SHP77 (cell line): ENCODE data around the gene CCDC197.

Source experiments
- DNase-seq, 2 experiments: peaks; one replicate each; lab custom pipeline; 2025; lab: John Stamatoyannopoulos, UW

Gene CCDC197

DNA sequence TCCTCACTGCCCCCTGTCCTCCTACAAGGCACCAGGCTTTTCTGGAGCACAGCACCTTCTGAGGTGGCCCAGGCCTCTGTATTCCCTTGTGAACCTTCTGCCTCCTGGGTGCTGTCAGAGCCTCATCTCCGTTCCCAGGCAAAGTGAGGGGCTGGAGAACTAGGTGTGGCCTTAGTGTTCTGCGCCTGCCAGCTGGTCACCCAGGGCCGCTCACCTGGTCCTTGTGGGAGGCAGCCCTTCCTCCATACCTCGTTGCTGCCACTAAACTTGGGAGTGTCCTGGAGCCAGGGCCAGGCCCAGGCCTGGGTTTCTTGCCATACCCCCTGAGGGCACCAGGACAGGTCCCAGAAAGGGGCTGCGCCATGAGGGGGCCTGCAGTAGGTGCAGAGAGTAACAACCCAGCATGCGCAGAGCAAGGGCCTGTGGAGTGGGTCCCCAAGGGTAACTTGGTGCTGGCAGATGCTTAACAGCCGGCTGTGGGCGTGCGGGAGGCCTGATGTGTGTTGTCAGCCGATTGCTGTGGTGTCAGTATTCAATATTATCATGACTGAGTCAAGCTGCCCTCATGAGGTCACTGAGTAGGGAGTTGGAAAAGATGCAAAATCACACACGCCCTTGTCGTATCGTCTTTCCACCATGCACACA is 46.1 kb downstream of the CCDC197 start:
- no peak for DNase-seq

DNA sequence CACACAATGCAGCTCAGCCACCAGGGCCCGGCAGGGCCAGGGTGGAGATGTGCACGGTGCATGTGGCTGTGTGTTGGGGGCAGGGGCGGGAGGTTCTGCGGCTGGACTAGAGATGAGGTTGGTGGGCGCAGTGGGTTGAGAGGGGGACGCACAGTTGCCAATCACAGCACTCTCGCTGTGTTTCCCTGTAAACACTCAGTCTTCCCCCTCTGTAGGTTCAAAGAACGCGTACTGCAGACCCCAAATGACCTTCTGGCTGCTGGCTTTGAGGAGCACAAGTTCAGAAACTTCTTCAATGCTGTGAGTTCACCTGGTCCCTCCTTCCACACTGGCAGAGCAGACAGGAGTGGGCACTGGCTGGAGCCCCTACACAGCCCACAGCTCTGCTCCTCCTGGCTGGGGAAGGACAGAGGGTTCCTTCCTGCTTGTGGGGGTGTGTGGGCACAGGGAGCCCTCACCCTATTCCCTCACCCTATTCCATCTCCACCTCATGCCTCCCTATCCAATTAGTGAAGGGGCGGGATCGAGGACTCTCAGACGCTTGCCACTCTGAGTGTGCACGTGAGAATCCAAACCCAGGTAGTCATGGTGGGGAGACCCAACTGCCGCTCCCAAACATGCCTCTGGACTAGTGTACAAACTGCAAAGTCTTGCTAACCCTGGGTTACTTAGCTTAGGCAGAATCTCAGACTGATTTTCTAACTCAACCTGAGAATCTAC is 46.8 kb downstream of the CCDC197 start:
- no peak for DNase-seq

DNA sequence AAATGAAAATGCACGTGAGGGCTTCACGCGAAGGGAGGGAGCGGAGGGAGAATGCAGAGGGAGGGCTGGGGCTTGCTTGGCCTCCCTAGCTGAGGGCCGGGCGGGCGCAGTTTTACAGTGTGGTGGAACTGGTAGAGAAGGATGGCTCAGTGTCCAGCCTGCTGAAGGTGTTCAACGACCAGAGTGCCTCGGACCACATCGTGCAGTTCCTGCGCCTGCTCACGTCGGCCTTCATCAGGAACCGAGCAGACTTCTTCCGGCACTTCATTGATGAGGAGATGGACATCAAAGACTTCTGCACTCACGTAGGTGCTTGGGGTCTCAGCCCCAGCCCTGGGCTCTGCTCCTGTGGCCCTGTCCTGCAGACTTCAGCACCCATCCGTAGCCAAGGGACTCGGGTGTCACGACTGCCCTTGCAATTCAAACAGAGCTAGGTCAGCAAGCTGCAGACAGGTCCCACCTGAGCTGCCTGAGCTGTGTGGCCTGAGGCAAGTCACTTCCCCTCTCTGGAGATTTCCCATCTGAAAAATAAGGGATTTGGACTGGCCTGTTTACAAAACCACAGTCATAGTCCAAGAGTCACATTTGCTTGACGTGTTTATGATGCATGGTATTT is 47.5 kb downstream of the CCDC197 start:
- no peak for DNase-seq

DNA sequence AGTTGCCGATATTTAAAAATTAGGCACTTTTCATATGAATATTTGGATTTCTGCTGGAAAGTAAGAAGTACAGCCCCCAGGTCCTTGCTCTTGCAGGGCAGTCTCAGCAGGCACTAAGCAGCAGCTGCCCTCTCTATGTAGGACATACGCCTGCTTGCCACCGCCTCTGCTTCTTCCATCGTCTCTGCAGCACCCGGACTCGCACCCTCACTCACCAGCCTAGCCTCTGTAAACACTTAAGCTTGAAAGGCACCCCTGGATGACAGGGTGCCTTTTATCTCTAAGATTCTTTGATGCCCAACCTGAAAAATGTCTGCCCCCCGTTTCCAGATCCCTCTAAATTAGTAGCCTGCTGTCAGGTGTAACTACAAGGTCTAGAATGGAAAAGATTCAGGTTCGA is 48.0 kb downstream of the CCDC197 start:
- no peak for DNase-seq

DNA sequence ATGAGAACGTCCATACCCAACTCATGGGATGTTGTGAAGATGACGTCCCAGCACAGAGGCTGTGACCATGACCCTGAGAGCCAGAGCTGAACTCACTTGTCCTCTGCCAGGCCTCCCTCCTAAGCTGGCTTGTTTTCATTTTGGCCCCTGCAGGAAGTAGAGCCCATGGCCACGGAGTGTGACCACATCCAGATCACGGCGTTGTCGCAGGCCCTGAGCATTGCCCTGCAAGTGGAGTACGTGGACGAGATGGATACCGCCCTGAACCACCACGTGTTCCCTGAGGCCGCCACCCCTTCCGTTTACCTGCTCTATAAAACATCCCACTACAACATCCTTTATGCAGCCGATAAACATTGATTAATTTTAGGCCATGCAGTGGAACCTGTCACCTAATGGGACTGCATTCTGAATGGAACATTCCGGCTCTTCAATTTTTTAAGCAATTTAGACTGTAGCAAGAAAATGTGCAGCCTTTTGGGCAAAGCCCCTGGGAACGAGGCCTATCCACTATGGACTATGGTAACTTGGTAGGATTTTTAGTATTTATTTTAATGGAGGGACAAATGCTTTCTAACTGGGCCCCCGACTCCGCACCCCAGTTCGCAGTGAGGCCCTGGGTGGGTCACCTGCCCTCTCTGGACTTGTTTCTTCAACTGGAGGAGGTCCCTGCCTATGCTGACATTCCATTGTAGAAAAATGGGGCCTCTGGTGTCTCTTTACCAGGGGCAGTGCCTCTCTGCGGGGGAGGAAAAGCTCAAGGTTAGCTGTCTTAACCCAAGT is 48.7 kb downstream of the CCDC197 start:
- DNase-seq: no peak

- no peak for DNase-seq
These were observed 49.7 kb downstream of the CCDC197 start for GRCh38 chr14:94046696-94047250.

DNA sequence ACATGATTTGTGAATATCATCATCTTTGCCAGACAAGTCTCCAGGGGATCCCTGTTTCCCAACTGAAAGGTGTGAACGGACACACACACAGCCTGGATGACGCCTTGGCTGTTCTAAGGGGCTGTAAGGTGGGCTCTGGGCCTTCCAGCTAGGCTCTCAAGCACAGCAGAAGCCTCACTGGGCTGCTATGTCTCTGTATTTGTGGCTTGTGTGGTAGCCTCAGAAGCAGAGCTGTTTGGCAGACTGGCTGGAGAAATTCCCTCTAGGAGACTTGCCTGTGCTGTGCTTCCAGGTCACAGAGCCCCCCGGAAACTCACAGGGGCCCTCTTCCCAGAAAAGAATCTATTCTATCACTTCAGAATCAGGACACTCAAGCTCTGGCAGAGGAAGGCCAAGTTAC is 50.5 kb downstream of the CCDC197 start:
- DNase-seq: no peak

DNA sequence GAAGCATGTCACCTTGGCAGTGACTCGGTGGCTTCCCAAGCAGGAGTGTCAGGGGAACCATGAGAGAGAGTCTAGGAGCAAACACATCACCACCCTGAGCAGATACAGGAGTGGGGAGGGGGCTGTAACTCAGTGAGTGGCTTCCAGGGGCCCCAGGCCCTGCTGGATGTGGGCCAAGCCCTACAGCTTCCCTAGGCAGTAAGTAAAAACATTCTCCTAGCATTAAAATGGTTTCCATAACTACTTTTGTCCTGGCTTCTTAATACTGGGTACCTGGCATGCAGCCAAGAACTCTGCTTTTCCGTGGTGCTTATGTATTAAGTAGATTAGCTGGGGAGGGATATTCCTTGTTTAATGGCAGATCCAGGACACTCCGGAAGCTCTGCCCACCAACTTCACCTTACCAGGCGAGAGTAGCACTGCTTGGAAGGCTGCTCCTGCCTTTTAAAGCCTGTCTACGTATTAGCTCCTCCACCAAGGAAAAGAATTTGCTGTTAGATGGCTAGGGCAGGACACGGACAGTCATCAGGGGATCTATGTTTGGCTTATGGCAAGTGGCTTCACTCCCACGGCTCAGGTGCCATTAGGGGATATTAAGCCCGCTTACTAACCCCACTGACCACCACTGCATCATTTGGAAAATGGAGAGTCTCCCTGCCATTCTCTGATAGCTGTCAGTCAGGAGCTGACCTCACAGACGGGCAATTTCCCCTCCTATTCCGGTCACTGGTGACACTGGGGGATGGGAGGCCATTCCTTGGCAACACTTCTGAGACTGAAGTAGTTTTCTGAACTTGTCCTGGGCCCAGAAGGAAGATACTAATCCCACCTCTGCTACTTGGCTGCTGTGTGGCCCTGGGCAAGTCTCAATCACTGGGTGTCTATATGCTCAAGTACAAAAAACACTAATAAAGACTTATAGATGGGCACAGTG is 51.9 kb downstream of the CCDC197 start:
- no peak for DNase-seq

- no peak for DNase-seq
These were observed 52.5 kb downstream of the CCDC197 start for GRCh38 chr14:94049625-94050023.

GRCh38 chr14:94050231-94050880 is 53.3 kb downstream of the CCDC197 start:
- DNase-seq: no peak

DNA sequence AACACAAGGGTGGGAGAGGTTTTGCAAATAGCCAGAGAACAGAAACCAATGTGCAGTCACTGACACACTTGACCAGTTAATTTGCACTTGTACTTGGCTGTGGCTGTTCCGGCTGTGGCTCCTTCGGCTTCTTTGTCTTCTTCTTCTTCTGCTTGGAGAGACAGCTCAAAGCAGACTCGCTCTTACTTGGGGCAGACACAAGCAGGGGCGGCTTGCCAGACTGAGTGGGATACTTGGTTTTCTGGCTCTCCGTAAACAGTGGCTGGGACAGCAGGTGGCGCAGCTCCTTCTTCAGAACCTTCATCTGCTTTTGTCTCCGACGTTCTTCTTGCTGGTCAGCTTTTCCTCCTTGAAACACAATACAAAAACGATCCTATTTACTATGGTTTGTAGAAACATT is 54.0 kb downstream of the CCDC197 start:
- no peak for DNase-seq

- no peak for DNase-seq
These were observed 54.7 kb downstream of the CCDC197 start for GRCh38 chr14:94051779-94052178.

DNA sequence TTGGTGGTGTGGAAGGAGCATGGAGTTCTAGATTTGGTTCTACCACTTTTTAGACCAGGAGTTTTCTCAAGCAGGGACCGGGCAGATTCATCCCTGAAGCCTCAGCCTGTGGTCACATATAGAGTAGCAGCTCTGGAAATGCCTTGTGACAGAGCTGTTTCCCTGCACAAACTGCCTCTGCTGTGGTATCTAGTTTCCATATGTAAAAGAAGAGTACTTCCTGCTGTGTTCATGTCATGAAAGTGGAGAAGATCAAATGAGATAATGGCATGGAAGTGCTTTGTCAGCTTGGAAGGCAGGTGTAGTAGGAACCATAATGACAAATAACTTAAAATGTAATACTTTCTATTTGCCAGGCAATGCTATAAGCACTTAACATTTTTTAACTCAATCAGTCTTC is 55.1 kb downstream of the CCDC197 start:
- no peak for DNase-seq

- no peak for DNase-seq
These were observed 55.6 kb downstream of the CCDC197 start for GRCh38 chr14:94052662-94053061.

DNA sequence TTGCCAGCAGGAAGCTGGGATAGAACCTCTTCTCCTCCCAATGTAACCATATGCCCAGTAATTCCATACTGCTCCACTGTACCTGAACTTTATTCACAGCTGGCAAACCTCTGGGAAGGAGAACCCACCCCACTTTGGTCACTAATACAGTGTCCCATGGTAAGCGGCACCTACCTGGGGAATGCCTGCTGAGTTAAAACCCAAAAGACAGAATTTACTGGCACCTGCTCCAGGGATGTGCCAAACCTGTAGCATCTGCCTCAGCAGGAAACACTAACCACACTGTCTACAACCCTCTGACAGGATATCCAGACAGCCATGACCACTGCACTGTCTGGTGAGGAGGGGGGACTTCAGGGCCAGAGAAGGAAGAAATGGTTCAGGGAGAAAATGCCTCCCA is 57.3 kb downstream of the CCDC197 start:
- DNase-seq: no peak

DNA sequence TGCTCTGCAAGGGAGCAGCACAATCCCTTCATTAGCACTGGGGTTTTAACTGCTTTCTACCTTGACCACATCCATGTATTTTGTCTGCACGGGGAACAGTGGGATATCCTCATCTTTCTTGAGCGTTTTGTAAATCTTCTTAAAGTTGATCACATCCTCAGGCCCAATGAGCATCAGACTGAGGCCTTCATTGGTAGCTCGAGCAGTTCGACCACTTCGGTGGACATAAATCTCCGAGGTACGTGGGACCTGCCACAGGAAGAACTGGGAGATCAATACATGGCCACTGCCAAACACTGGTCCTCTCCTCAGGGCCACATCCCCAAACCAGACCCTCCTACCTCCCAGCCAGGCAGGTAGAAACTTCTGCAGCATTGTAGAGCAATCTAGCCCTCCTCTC is 57.8 kb downstream of the CCDC197 start:
- no peak for DNase-seq

DNA sequence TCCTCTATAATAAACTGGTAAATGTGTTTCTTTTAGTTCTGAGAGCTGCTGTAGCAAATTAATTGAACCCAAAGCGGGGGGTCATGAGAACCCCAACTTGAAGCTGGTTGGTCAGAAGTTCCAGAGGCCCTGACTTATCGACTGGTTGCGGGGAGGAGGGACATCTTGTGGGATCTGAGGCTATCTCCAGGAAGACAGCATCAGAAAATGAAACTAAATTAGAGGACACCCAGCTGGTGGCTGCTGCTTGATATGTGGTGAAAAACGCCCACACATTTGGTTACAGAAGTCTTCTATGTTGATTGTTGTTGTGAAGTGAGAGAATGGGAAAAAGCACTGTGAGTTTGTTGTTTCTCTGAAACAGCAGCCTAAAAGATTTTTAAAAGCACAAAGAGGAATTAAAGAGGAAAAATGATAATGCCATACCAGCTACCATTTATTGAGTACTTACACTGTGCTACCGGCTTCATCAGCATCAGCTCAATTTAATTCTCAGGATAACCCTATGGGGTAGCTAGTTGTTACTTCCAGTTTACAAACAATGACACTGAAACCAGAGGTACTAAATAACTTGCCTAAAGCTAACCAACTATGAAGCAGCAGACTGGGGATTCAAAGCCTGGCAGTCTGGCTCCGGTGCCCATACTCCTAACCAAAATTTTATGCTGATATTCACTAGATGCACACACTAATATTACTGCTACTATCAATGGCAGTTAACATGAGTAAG is 59.6 kb downstream of the CCDC197 start:
- DNase-seq: no peak

DNA sequence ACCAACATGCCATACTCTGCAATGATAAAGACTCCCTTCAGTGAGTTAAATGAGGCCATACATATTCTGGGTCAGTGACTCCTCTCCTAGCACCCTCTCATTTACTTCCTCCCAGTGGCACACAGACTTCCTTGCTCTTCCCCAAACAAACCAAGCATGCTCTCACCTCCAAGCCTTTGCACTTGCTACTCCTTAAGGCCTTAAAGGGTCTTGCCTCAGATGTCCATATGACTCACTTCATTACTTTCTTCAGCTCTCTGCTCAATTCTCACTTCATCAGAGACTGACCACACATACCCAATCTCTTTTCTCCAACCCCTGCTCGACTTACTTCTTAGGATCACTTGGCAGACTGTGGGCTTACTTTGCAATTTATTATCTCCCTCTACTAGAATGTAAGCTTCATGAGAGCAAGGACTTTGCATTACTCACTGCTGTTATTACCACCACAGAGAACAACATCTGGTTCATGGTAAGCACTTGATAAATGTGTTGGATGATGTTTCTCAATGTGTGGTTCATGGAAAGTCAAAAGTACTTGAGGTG is 61.1 kb downstream of the CCDC197 start:
- DNase-seq: no peak
